ENCODE data around the gene RNU5B-1.
"Not testable (repeated sequence)": the region's sequence is repeated elsewhere in the genome, so short reads cannot be mapped to it uniquely, and the experiment has no call there.

The RNU5B-1 gene

GRCh38 chr15:65336493-65337435 is 32.3 kb downstream of the RNU5B-1 start:
- intact Hi-C loops (cut with micrococcal nuclease): no loop called here
- H3K27me3 Mint-ChIP-seq: peaks cover 21% of the 10 kb centered on the region
- H3K36me3 Mint-ChIP-seq (ENCODE audit: low read depth): no peaks in the 10 kb centered on the region
- H3K27ac Mint-ChIP-seq: no peak overlapping the region
- H3K9me3 Mint-ChIP-seq: no peaks in the 10 kb centered on the region
- H3K4me3 Mint-ChIP-seq: no peak overlapping the region
- no peaks in the 10 kb centered on the region for H3K4me1 Mint-ChIP-seq (ENCODE audit: low read depth)

GRCh38 chr15:65337436-65338070 is 33.1 kb downstream of the RNU5B-1 start:
- H3K4me3 Mint-ChIP-seq: no peak overlapping the region
- H3K27ac Mint-ChIP-seq: no peak overlapping the region
- H3K9me3 Mint-ChIP-seq: no peaks in the 10 kb centered on the region
- peaks cover 21% of the 10 kb centered on the region for H3K27me3 Mint-ChIP-seq
- intact Hi-C loops (cut with micrococcal nuclease): no loop called here
- H3K36me3 Mint-ChIP-seq (ENCODE audit: low read depth): no peaks in the 10 kb centered on the region
- H3K4me1 Mint-ChIP-seq (ENCODE audit: low read depth): no peaks in the 10 kb centered on the region

DNA sequence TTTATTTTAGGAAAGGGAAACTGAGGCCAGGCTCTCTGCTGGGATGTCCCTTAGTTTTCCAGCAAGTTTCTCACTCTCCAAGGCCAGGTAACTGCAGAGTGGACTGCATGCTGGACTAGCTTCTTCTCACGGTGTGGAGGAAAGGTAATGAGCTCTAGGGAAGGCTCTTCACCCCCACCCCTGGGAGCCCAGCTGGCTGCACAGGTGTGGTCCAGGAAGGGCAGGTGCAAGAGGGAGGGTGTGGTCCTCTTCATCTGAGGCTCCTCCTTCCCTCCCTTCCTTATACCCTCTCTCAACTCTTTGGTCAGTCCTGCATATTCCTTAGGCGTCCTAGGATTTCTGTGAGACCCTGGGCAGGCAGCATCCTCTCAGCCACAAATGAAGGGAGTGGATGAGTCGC is 33.9 kb downstream of the RNU5B-1 start:
- no peak overlapping the region for H3K4me3 Mint-ChIP-seq
- H3K9me3 Mint-ChIP-seq: no peaks in the 10 kb centered on the region
- no peaks in the 10 kb centered on the region for H3K4me1 Mint-ChIP-seq (ENCODE audit: low read depth)
- H3K36me3 Mint-ChIP-seq (ENCODE audit: low read depth): no peaks in the 10 kb centered on the region
- H3K27ac Mint-ChIP-seq: no peak overlapping the region
- intact Hi-C loops (cut with micrococcal nuclease): no loop called here
- H3K27me3 Mint-ChIP-seq: peaks cover 23% of the 10 kb centered on the region

- Mint-ChIP-seq H3K4me3 (no peak overlapping the region), H3K9me3 (no peaks in the 10 kb centered on the region), H3K36me3 (ENCODE audit: low read depth) (no peaks in the 10 kb centered on the region), H3K4me1 (ENCODE audit: low read depth) (no peaks in the 10 kb centered on the region), H3K27ac (no peak overlapping the region), H3K27me3 (peaks cover 27% of the 10 kb centered on the region)
- intact Hi-C loops (cut with micrococcal nuclease): no loop called here
These were observed 34.3 kb downstream of the RNU5B-1 start for GRCh38 chr15:65338823-65339222.

GRCh38 chr15:65339416-65339815 is 34.9 kb downstream of the RNU5B-1 start:
- Mint-ChIP-seq H3K27me3 (peaks cover 26% of the 10 kb centered on the region), H3K4me3 (no peak overlapping the region), H3K27ac (no peak overlapping the region), H3K4me1 (ENCODE audit: low read depth) (no peaks in the 10 kb centered on the region), H3K36me3 (ENCODE audit: low read depth) (no peaks in the 10 kb centered on the region), H3K9me3 (no peaks in the 10 kb centered on the region)
- intact Hi-C loops (cut with micrococcal nuclease): no loop called here

GRCh38 chr15:65339920-65340319 is 35.4 kb downstream of the RNU5B-1 start:
- intact Hi-C loops (cut with micrococcal nuclease): no loop called here
- Mint-ChIP-seq H3K4me3 (no peak overlapping the region), H3K4me1 (ENCODE audit: low read depth) (no peaks in the 10 kb centered on the region), H3K9me3 (no peaks in the 10 kb centered on the region), H3K27me3 (peaks cover 26% of the 10 kb centered on the region), H3K27ac (no peak overlapping the region), H3K36me3 (ENCODE audit: low read depth) (no peaks in the 10 kb centered on the region)

DNA sequence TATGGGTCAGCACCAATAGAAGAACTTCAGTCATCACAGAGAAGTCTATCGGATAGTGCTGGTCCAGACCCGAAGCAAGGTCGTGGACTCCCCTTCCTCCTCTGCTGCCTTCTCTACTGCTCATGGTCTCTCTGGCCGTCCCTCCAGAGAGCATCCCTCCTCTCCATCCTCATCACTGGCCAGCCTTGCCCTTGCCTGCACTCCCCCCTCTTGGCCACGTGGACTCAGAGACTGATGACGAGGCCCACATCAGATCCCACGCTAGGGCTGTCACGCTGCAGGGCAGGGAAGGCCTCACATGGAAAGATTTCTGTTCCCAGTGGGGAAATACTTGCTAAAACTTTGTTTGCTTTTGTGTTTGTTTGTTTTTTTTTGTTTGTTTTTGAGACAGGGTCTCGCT is 38.0 kb downstream of the RNU5B-1 start:
- H3K27me3 Mint-ChIP-seq: peaks cover 31% of the 10 kb centered on the region
- H3K4me1 Mint-ChIP-seq (ENCODE audit: low read depth): no peaks in the 10 kb centered on the region
- no peaks in the 10 kb centered on the region for H3K36me3 Mint-ChIP-seq (ENCODE audit: low read depth)
- intact Hi-C loops (cut with micrococcal nuclease): no loop called here
- no peaks in the 10 kb centered on the region for H3K9me3 Mint-ChIP-seq
- H3K4me3 Mint-ChIP-seq: no peak overlapping the region
- H3K27ac Mint-ChIP-seq: no peak overlapping the region

GRCh38 chr15:65343374-65343981 is 39.0 kb downstream of the RNU5B-1 start:
- Mint-ChIP-seq H3K36me3 (ENCODE audit: low read depth) (no peaks in the 10 kb centered on the region), H3K27ac (no peak overlapping the region), H3K4me1 (ENCODE audit: low read depth) (no peaks in the 10 kb centered on the region), H3K27me3 (peaks cover 32% of the 10 kb centered on the region), H3K4me3 (no peak overlapping the region), H3K9me3 (no peaks in the 10 kb centered on the region)
- intact Hi-C loops (cut with micrococcal nuclease): no loop called here

DNA sequence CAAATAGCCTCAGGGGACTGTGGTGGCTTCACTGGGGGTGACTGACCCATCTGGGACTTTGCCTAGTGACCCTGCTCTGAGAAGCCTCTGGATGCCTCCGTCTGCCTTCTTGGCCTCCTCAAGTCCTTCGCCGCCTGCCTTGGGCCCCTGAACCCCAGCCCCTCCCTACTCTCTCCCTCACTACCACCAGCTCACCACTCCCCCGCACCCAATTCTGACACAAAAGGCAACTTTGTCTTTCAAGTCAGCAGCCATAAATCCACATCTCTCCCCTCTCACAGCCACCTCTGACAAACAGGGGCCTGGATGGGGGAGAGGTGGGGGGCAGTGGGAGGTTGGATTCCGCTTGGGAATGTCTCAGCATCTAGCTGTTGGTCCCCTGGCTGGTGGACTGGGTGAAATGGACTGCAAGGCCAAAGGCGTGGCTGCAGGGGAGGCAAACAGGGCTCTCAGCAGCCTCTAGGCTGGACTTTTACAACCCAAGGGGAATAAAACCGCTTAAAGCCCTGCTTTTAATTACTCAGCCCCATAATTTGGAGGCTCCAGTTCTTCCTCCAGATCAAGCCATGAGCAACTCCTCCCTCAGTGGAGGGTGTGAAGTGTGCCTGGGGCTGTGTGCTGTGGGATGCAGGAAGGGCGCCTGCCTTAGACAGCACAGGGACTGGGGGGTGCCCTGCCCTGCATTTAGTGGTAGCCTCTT is 39.9 kb downstream of the RNU5B-1 start:
- no peaks in the 10 kb centered on the region for H3K36me3 Mint-ChIP-seq (ENCODE audit: low read depth)
- H3K27me3 Mint-ChIP-seq: peaks cover 32% of the 10 kb centered on the region
- intact Hi-C loops (cut with micrococcal nuclease): no loop called here
- H3K27ac Mint-ChIP-seq: no peak overlapping the region
- no peaks in the 10 kb centered on the region for H3K9me3 Mint-ChIP-seq
- H3K4me3 Mint-ChIP-seq: no peak overlapping the region
- no peaks in the 10 kb centered on the region for H3K4me1 Mint-ChIP-seq (ENCODE audit: low read depth)

GRCh38 chr15:65344914-65345275 is 40.4 kb downstream of the RNU5B-1 start:
- no peak overlapping the region for H3K4me3 Mint-ChIP-seq
- intact Hi-C loops (cut with micrococcal nuclease): no loop called here
- no peaks in the 10 kb centered on the region for H3K4me1 Mint-ChIP-seq (ENCODE audit: low read depth)
- H3K27me3 Mint-ChIP-seq: peaks cover 30% of the 10 kb centered on the region
- no peak overlapping the region for H3K27ac Mint-ChIP-seq
- H3K9me3 Mint-ChIP-seq: no peaks in the 10 kb centered on the region
- H3K36me3 Mint-ChIP-seq (ENCODE audit: low read depth): no peaks in the 10 kb centered on the region

GRCh38 chr15:65346856-65347598 is 42.5 kb downstream of the RNU5B-1 start:
- Mint-ChIP-seq H3K9me3 (no peaks in the 10 kb centered on the region), H3K27ac (no peak overlapping the region), H3K4me3 (no peak overlapping the region), H3K4me1 (ENCODE audit: low read depth) (no peaks in the 10 kb centered on the region), H3K36me3 (ENCODE audit: low read depth) (no peaks in the 10 kb centered on the region), H3K27me3 (peaks cover 22% of the 10 kb centered on the region)
- intact Hi-C loops (cut with micrococcal nuclease): no loop called here

DNA sequence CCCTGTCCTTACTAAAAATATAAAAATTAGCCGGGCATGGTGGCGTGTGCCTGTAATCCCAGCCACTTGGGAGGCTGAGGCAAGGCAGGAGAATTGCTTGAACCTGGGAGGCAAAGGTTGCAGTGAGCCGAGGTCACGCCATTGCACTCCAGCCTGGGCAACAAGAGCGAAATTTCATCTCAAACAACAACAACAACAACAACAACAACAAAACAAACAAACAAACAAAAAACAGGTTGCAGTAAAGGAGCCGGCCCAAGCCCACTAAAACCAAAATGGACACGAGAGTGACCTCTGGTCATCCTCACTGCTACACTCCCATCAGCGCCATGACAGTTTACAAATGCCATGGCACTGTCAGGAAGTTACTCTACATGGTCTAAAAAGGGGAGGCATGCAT is 43.3 kb downstream of the RNU5B-1 start:
- H3K36me3 Mint-ChIP-seq (ENCODE audit: low read depth); H3K4me3 Mint-ChIP-seq; H3K27ac Mint-ChIP-seq; H3K9me3 Mint-ChIP-seq; H3K4me1 Mint-ChIP-seq (ENCODE audit: low read depth); intact Hi-C loops (cut with micrococcal nuclease): not testable (repeated sequence)
- peaks cover 23% of the 10 kb centered on the region for H3K27me3 Mint-ChIP-seq

- Mint-ChIP-seq H3K9me3 (no peaks in the 10 kb centered on the region), H3K36me3 (ENCODE audit: low read depth) (no peaks in the 10 kb centered on the region), H3K4me3 (no peak overlapping the region), H3K27ac (no peak overlapping the region), H3K27me3 (peaks cover 31% of the 10 kb centered on the region), H3K4me1 (ENCODE audit: low read depth) (no peaks in the 10 kb centered on the region)
- intact Hi-C loops (cut with micrococcal nuclease): no loop called here
These were observed 44.9 kb downstream of the RNU5B-1 start for GRCh38 chr15:65349338-65349737.
